CD4-positive, CD25-positive, alpha-beta regulatory T cell (primary cell): Measurements from ENCODE around the gene PRSS53. TPM values are rescaled to one million over a fixed set of nuclear protein-coding genes. Genes with fewer than 3 reads are reported as not detected.

ENCODE experiments used
- ATAC-seq, 2 donors: fragments of 150-1000 bp; cut with Tn5 transposase; one replicate each; pipeline ENCODE4 v1.10.0; 2021; ENCODE audit warnings: low read depth in 2 of 2, moderate number of reproducible peaks in 2 of 2, moderate library complexity in 1 of 2
- DNase-seq, 3 donors: peaks; one replicate each; pipeline versions ENCODE4 v3.0.0 to v3.0.0-alpha.2; 2012 to 2022; ENCODE audit warnings: mixed read lengths in 1 of 3
- H3K27ac ChIP-seq: one replicate; pipeline ENCODE4 v1.7.0; 2013; ENCODE audit warnings: mild to moderate bottlenecking, low read length; ENCODE audit not compliant: insufficient read depth, poor library complexity, severe bottlenecking
- H3K27me3 ChIP-seq: one replicate; pipeline ENCODE4 v1.7.0; 2013; ENCODE audit warnings: low read length; ENCODE audit not compliant: control insufficient read depth, insufficient read depth
- H3K36me3 ChIP-seq: one replicate; pipeline ENCODE4 v1.7.0; 2013; ENCODE audit warnings: mild to moderate bottlenecking, low read length, moderate library complexity; ENCODE audit not compliant: control insufficient read depth, insufficient read depth
- H3K4me1 ChIP-seq: 2 replicates; pipeline ENCODE4 v1.7.0; 2013; ENCODE audit warnings: mild to moderate bottlenecking, low read length; ENCODE audit not compliant: insufficient read depth, control insufficient read depth, poor library complexity, severe bottlenecking
- H3K4me3 ChIP-seq: one replicate; pipeline ENCODE4 v1.7.0; 2013; ENCODE audit warnings: low read depth, mild to moderate bottlenecking, low read length, moderate library complexity
- H3K9me3 ChIP-seq, 2 experiments: 1 replicate in 1 of 2; 2 replicates in 1 of 2; pipeline ENCODE4 v1.7.0; 2013; ENCODE audit warnings: low read length in 2 of 2, mild to moderate bottlenecking in 1 of 2, moderate library complexity in 1 of 2; ENCODE audit not compliant: control insufficient read depth in 2 of 2
- H3K27ac Mint-ChIP-seq, 3 donors: one replicate each; pipeline ENCODE4 v1.8.0; 2020 to 2022; ENCODE audit warnings: mild to moderate bottlenecking in 3 of 3, mixed read lengths in 3 of 3, moderate library complexity in 2 of 3
- H3K27me3 Mint-ChIP-seq: one replicate; pipeline ENCODE4 v1.8.0; 2022; ENCODE audit warnings: mild to moderate bottlenecking, mixed read lengths
- H3K36me3 Mint-ChIP-seq: one replicate; pipeline ENCODE4 v1.8.0; 2020; ENCODE audit warnings: mixed read lengths
- H3K4me1 Mint-ChIP-seq, 4 donors: one replicate each; pipeline ENCODE4 v1.8.0; 2020 to 2022; ENCODE audit warnings: mixed read lengths in 4 of 4, mild to moderate bottlenecking in 1 of 4
- H3K4me3 Mint-ChIP-seq, 4 donors: one replicate each; pipeline ENCODE4 v1.8.0; 2020 to 2022; ENCODE audit warnings: mild to moderate bottlenecking in 4 of 4, mixed read lengths in 4 of 4, moderate library complexity in 3 of 4
- H3K9me3 Mint-ChIP-seq, 7 donors: one replicate each; pipeline ENCODE4 v1.8.0; 2020 to 2022; ENCODE audit warnings: mixed read lengths in 7 of 7, mild to moderate bottlenecking in 3 of 7, moderate library complexity in 2 of 7
- polyA plus RNA-seq, 4 donors: library from polyadenylated mRNA; unstranded; fragments of 300-500 nt; fragmentation: Illumina TruSeq; gene quantifications; one replicate each; pipeline ENCODE4 v1.2.3, GENCODE V29; 2021
- total RNA-seq: library from RNA; stranded (reverse); gene quantifications from one replicate; pipeline ENCODE4 v1.2.3, GENCODE V29; 2022

PRSS53 gene
- total and polyA plus RNA-seq, 5 donors from 2014 or later = 0.41 to 8.2 (median 0.75) TPM

DNA sequence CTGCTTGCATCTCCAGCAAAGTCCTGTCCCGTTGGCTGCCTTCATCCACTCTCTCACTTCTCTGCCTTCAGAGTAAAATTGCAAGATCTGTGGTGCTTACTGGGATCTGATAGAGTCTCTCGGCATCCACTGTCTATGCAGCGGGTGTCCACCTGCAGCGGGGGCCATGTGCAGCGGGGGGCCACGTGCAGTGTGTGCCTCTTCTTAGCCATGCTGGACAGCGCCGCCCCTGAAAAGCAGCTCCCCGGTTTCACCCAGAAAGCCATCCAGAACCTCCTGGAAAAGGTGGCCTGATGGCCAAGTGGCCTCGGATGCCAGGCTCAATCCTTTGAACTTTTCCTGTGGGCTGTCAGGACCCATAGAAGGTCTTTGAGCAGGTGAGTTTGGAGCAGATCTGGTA is 45.9 kb downstream of the PRSS53 start:
- peaks cover 23% of the 10 kb centered on the region for H3K36me3 ChIP-seq
- Mint-ChIP-seq H3K4me3 (no peak overlapping the region), H3K36me3 (peaks cover 10% of the 10 kb centered on the region), H3K9me3 (peaks cover 0 to 1% (median 0%) of the 10 kb centered on the region in 7 donors), H3K27me3 (peaks cover 9% of the 10 kb centered on the region), H3K4me1 (peaks cover 0 to 6% (median 2%) of the 10 kb centered on the region in 4 donors), H3K27ac (no peak overlapping the region)
- ATAC-seq (no peak), DNase-seq (no peak)
- no peak overlapping the region for H3K4me3 ChIP-seq
- H3K4me1 ChIP-seq = no peaks in the 10 kb centered on the region
- no peaks in the 10 kb centered on the region for H3K9me3 ChIP-seq
- no peak overlapping the region for H3K27ac ChIP-seq
- H3K27me3 ChIP-seq = no peaks in the 10 kb centered on the region

DNA sequence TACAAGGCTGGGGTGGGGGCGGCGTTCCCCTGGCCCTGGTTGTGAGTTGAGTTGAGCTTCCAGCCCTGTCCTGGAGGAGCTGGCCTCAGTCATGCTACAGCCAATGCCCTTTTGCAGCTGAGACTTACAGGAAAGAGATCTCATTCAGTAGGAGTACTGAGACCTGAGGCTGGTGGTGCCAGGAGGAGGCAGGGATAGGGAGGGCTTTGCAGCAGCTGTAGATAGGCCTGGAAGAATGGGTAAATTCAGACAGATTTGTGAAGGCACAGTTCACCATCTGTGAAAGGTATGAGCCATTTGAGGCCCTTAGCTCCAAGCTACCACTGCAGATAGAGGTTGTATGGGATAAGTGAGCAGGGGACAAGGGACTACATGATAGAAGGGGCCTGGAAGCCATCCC is 49.8 kb downstream of the PRSS53 start:
- no peaks in the 10 kb centered on the region for H3K9me3 ChIP-seq
- Mint-ChIP-seq H3K36me3 (peaks cover 15% of the 10 kb centered on the region), H3K9me3 (no peaks in the 10 kb centered on the region), H3K27me3 (peaks cover 4% of the 10 kb centered on the region), H3K4me1 (peaks cover 0 to 18% (median 4%) of the 10 kb centered on the region in 4 donors), H3K27ac (no peak overlapping the region), H3K4me3 (peak overlapping the region in 1 of 4 donors; percentile 44)
- no peak overlapping the region for H3K4me3 ChIP-seq
- H3K27ac ChIP-seq = no peak overlapping the region
- no peaks in the 10 kb centered on the region for H3K27me3 ChIP-seq
- H3K36me3 ChIP-seq = peaks cover 29% of the 10 kb centered on the region
- DNase-seq (no peak), ATAC-seq (no peak)
- peaks cover 6% of the 10 kb centered on the region for H3K4me1 ChIP-seq

DNA sequence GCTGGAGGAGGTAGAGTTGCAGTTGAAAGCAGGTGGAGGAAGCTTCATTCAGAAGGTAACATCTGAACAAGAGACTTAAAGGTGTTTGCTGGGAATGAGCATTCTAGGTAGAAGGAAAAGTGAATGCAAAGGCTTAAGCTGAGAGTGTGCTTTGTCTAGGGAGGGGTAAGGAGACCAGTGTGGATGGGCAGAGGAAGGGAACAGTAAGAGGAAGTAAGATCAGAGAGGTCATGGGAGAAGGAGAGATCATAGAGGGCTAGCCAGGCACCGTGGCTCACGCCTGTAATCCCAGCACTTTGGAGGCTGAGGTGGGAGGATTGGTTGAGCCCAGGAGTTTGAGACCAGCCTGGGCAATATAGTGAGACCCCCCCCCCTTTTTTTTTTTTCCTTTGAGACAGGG is 52.1 kb downstream of the PRSS53 start:
- peak overlapping the region in 2 of 4 donors; percentile 74 to 95 for H3K4me3 Mint-ChIP-seq

GRCh38 chr16:31033709-31034492 is 54.8 kb downstream of the PRSS53 start:
- peak; percentile 79 to 89 (median 83) for DNase-seq
- Mint-ChIP-seq H3K9me3 (no peaks in the 10 kb centered on the region), H3K36me3 (peaks cover 9% of the 10 kb centered on the region), H3K27me3 (no peaks in the 10 kb centered on the region), H3K4me3 (peak overlapping the region; percentile 95 to 99 (median 96)), H3K4me1 (peaks cover 0 to 29% (median 14%) of the 10 kb centered on the region in 4 donors), H3K27ac (peak overlapping the region in 2 of 3 donors; percentile 97 to 98)
- Histone ChIP-seq H3K27me3 (no peaks in the 10 kb centered on the region), H3K4me1 (peaks cover 14% of the 10 kb centered on the region), H3K4me3 (peak overlapping the region; percentile 86), H3K36me3 (peaks cover 13% of the 10 kb centered on the region), H3K9me3 (no peaks in the 10 kb centered on the region), H3K27ac (peak overlapping the region; percentile 93)
- peak; percentile 32 to 47 for ATAC-seq

More for the DNA sequence above, 52.1 kb downstream of the PRSS53 start:
- Histone ChIP-seq H3K4me1 (peaks cover 14% of the 10 kb centered on the region), H3K4me3 (no peak overlapping the region), H3K27me3 (no peaks in the 10 kb centered on the region), H3K27ac (no peak overlapping the region), H3K9me3 (no peaks in the 10 kb centered on the region), H3K36me3 (peaks cover 27% of the 10 kb centered on the region)
- no peak for DNase-seq
- Mint-ChIP-seq H3K9me3 (no peaks in the 10 kb centered on the region), H3K27ac (peak overlapping the region in 1 of 3 donors; percentile 81), H3K4me1 (peaks cover 0 to 29% (median 13%) of the 10 kb centered on the region in 4 donors), H3K36me3 (peaks cover 15% of the 10 kb centered on the region), H3K27me3 (peaks cover 4% of the 10 kb centered on the region)
- no peak for ATAC-seq

Other genes with a start within 250 kb of the PRSS53 start
- 22.9 TPM for gene BCL7C, start 194.9 kb downstream of the PRSS53 start, total RNA-seq
- gene BCL7C, start 194.9 kb downstream of the PRSS53 start, polyA plus RNA-seq = 10 to 100 TPM; 31.4 to 43.7 (median 41.2) TPM
- gene CTF1, start 192.3 kb downstream of the PRSS53 start, total RNA-seq = 0.30 TPM
- not detected for gene CTF1, start 192.3 kb downstream of the PRSS53 start, polyA plus RNA-seq
- gene FBXL19, start 165.4 kb downstream of the PRSS53 start, total RNA-seq = 13.0 TPM
- under 1 TPM in 3 of 4 donors, not detected in 1; 0.14 to 0.21 (median 0.17) TPM for gene FBXL19, start 165.4 kb downstream of the PRSS53 start, polyA plus RNA-seq
- 7.7 TPM for gene ORAI3, start 139.9 kb downstream of the PRSS53 start, total RNA-seq
- gene ORAI3, start 139.9 kb downstream of the PRSS53 start, polyA plus RNA-seq = 10 to 100 TPM; 30.7 to 34.7 (median 31.7) TPM
- 35.2 TPM for gene SETD1A, start 131.2 kb downstream of the PRSS53 start, total RNA-seq
- 1 to 10 TPM in 1 of 4 donors, under 1 TPM in 3; 0.33 to 1.4 (median 0.63) TPM for gene SETD1A, start 131.2 kb downstream of the PRSS53 start, polyA plus RNA-seq
- gene HSD3B7, start 103.7 kb downstream of the PRSS53 start, total RNA-seq = not detected
- gene HSD3B7, start 103.7 kb downstream of the PRSS53 start, polyA plus RNA-seq = under 1 TPM in 2 of 4 donors, not detected in 2; 0.07 to 0.31 TPM
- gene STX1B, start 78.3 kb downstream of the PRSS53 start, total RNA-seq = 0.74 TPM
- not detected for gene STX1B, start 78.3 kb downstream of the PRSS53 start, polyA plus RNA-seq
- 80.7 TPM for gene STX4, start 55.4 kb downstream of the PRSS53 start, total RNA-seq
- gene STX4, start 55.4 kb downstream of the PRSS53 start, polyA plus RNA-seq = 10 to 100 TPM; 19.1 to 28.0 (median 25.0) TPM
- 16.8 TPM for gene ZNF668, start 14.7 kb downstream of the PRSS53 start, total RNA-seq
- gene ZNF668, start 14.7 kb downstream of the PRSS53 start, polyA plus RNA-seq = 10 to 100 TPM in 1 of 4 donors, 1 to 10 TPM in 3; 6.4 to 15.8 (median 7.6) TPM
- 23.4 TPM for gene ZNF646, start 14.5 kb downstream of the PRSS53 start, total RNA-seq
- 1 to 10 TPM; 2.2 to 5.5 (median 3.4) TPM for gene ZNF646, start 14.5 kb downstream of the PRSS53 start, polyA plus RNA-seq
- 38.1 TPM for gene VKORC1, start 5.9 kb upstream of the PRSS53 start, total RNA-seq
- 100 to 1,000 TPM in 3 of 4 donors, 10 to 100 TPM in 1; 97.8 to 113 (median 105) TPM for gene VKORC1, start 5.9 kb upstream of the PRSS53 start, polyA plus RNA-seq
- 8.2 TPM for gene BCKDK, start 19.4 kb upstream of the PRSS53 start, total RNA-seq
- 10 to 100 TPM; 19.5 to 24.7 (median 23.5) TPM for gene BCKDK, start 19.4 kb upstream of the PRSS53 start, polyA plus RNA-seq
- 103 TPM for gene KAT8, start 28.7 kb upstream of the PRSS53 start, total RNA-seq
- gene KAT8, start 28.7 kb upstream of the PRSS53 start, polyA plus RNA-seq = 10 to 100 TPM; 31.8 to 49.2 (median 44.4) TPM
- gene PRSS8, start 46.8 kb upstream of the PRSS53 start, total RNA-seq = not detected
- gene PRSS8, start 46.8 kb upstream of the PRSS53 start, polyA plus RNA-seq = not detected
- 0.39 TPM for gene PRSS36, start 61.1 kb upstream of the PRSS53 start, total RNA-seq
- 1 to 10 TPM in 3 of 4 donors, under 1 TPM in 1; 0.46 to 1.4 (median 1.2) TPM for gene PRSS36, start 61.1 kb upstream of the PRSS53 start, polyA plus RNA-seq
- gene FUS, start 91.2 kb upstream of the PRSS53 start, total RNA-seq = 918 TPM
- 100 to 1,000 TPM; 119 to 147 (median 132) TPM for gene FUS, start 91.2 kb upstream of the PRSS53 start, polyA plus RNA-seq
- gene PYCARD, start 113.8 kb upstream of the PRSS53 start, total RNA-seq = 25.0 TPM
- 10 to 100 TPM; 50.6 to 82.9 (median 68.3) TPM for gene PYCARD, start 113.8 kb upstream of the PRSS53 start, polyA plus RNA-seq
- 0.20 TPM for gene TRIM72, start 125.2 kb upstream of the PRSS53 start, total RNA-seq
- gene TRIM72, start 125.2 kb upstream of the PRSS53 start, polyA plus RNA-seq = not detected
- gene PYDC1, start 128.2 kb upstream of the PRSS53 start, total RNA-seq = not detected
- gene PYDC1, start 128.2 kb upstream of the PRSS53 start, polyA plus RNA-seq = not detected
- 13.1 TPM for gene ITGAM, start 171.0 kb upstream of the PRSS53 start, total RNA-seq
- gene ITGAM, start 171.0 kb upstream of the PRSS53 start, polyA plus RNA-seq = 1 to 10 TPM in 3 of 4 donors, under 1 TPM in 1; 0.71 to 4.8 (median 1.4) TPM